NCI-H146 treated with DMSO at 0.1 percent for 48 hours (cell line): ENCODE measurements around the gene NSD2.
A peak's percentile ranks its signal among the peaks of the same experiment; 100 is the strongest.
"Not testable (repeated sequence)": the region's sequence is repeated elsewhere in the genome, so short reads cannot be mapped to it uniquely, and the experiment has no call there.

Source experiments
- DNase-seq: peaks from one replicate; lab custom pipeline; 2025; ENCODE audit not compliant: unreplicated experiment; lab: John Stamatoyannopoulos, UW

Gene NSD2

GRCh38 chr4:1994938-1995337 is 123.7 kb downstream of the NSD2 start:
- DNase-seq = no peak

DNA sequence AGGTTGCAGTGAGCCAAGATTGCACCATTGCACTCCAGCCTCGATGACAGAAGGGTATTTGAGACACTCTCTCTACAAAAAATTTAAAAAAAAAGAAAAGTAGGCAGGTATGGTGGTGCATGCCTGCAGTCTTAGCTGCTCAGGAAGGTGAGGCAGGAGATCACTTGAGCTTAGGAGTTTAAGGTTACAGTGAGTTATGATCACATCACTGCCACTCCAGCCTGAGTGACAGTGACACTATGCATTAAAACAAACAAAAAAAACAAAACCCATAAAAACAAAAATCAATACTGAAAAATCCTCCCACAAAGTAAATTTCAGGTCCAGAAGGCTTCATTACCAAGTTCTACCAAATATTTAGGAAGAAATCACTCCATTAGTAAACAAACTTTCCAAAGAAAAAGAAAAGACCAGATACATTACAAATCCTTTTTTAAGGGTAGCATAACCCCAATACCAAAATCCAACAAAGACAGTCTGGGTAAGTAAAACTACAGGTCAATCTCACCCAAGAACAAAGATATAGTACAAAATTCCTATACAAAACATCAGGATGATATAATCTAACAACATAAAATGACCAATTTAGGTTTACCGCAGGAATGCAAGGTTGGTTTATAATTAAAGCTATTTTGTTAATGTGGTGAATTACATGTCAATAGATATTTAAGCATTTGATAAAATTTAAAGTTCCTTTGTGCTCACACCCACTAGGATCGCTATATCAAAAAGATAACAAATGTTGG is 125.8 kb downstream of the NSD2 start:
- DNase-seq = no peak

- DNase-seq = no peak
These were observed 126.5 kb downstream of the NSD2 start for GRCh38 chr4:1997712-1998111.

- no peak for DNase-seq
These were observed 127.1 kb downstream of the NSD2 start for GRCh38 chr4:1998296-1998695.

- DNase-seq = not testable (repeated sequence)
These were observed 128.1 kb downstream of the NSD2 start for GRCh38 chr4:1999308-1999707.

DNA sequence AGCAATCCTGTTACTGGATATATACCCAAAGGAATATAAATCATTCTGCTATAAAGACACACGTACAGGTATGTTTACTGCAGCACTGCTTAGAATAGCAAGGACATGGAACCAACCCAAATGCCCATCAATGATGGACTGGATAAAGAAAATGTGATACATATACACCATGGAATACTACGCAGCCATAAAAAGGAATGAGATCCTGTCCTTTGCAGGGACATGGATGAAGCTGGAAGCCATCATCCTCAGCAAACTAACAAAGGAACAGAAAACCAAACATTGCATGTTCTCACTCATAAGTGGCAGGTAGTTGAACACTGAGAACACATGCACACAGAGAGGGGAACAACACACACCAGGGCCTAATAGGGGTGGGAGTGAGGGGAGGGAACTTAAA is 132.2 kb downstream of the NSD2 start:
- DNase-seq = not testable (repeated sequence)

- no peak for DNase-seq
These were observed 135.2 kb downstream of the NSD2 start for GRCh38 chr4:2006367-2006766.

- DNase-seq = no peak
These were observed 135.9 kb downstream of the NSD2 start for GRCh38 chr4:2006956-2007653.

DNA sequence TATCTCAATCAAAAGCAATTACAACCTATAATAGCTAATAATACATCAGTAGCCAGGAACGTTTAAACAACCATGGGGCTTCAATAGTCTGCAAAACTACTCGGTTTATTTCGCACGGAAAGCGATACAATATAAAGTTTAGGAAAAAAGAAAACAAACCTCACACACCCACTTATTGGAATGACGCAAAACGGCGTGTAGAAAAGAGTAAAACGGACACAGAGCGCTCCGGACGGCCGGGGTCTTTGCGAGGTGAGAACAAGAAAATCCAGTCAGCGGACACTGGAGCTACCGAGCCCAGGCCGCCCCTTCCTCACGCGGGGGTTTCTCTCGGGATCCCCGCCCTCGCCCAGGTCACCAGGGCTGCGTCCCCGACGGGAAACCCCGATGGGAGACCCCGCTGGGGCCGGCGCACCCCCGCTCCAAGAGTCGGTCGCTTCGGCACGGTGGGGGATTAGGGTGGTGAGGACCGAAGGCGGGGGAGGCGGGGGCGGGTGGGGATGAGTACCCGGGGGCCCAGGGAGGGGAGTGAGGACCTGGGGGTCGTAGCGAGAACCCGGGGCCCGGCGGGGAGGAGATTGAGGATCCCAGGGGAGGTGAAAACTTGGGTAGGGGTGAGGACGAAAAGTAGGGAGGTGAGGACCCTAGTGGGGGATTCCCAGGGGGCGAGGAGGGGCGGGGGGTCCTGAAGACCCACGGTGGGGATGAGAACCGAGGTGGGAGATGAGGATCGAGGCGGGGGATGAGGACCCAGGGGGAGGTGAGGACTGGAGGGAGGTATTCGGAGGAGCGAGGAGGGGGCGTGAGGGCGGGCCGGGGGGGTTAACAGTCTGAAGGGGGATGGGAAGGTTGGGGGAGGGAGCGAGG is 136.8 kb downstream of the NSD2 start:
- DNase-seq = no peak

GRCh38 chr4:2008671-2008920 is 137.4 kb downstream of the NSD2 start:
- no peak for DNase-seq

GRCh38 chr4:2008921-2009650 is 137.9 kb downstream of the NSD2 start, which contains the start of gene NELFA:
Gene NELFA, minus strand, starts transcription at chr4:2008974. Its CDS starts 15 bp downstream, at chr4:2008959.
- peak; percentile 82 for DNase-seq

DNA sequence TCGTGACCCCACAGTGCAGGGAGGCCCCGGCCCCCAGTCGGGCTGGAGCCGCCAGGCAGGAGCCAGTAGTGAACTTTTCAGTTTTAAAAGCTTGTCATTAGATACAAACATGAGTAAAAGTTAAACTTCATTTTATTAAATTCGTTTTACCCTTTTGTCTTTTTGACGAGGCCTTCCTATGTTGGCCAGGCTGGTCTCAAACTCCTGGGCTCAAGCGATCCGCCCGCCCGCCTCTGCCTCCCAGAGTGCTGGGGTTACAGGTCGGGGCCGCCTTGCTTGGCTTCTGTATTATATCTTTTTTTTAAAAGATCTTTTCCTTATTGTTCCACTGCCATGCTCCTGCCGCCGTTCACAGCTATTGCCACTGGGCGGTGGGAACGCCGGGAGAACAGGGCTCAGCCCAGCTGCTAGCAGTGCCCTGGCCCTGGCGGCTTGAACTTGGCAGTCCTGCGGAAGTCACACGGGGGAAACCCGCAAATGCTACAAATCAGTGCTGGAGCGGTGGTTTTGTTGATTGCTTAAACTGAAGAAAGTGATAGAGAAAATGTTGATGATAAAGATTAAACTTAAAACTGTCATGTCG is 138.5 kb downstream of the NSD2 start:
- DNase-seq = peak; percentile 64

- no peak for DNase-seq
These were observed 140.4 kb downstream of the NSD2 start for GRCh38 chr4:2011583-2011982.

DNA sequence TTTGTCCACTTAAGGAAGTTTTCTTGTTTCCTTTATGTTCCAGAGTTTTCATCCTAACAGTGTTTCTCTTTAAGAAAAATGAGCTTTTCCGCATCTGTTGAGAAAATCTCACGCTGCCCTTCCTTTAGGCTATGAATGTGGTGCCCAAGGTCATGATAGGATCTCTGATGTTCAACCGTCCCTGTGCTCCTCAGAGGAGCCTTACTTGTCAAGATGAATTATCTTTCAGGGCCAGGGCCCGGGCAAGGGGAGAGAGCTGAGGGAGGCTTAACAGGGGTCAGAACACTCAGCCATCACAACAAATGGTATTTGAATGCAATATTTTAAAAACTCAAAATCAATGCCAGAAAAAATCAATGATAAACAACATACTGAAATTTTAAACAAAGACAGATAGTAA is 143.8 kb downstream of the NSD2 start:
- no peak for DNase-seq

- not testable (repeated sequence) for DNase-seq
These were observed 150.3 kb downstream of the NSD2 start for GRCh38 chr4:2021358-2022018.

DNA sequence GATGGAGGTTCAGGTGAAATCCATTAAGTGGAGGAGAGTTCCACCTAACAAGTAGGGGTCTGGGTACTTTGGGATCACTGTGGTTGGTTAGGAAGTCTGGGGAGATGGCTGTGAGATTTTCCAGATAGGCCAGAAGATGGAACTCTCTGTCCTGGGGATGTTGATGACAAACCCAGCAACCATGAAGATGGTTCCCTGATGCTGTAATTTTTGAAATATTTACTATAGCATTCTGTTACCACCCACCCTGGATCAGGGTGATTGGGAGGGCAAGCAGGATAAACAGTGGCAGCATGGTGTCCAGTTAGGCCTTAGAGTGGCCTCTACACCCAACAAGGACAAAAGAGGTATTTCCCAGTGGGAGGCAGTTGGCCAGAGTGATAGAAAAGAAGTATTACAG is 153.5 kb downstream of the NSD2 start:
- no peak for DNase-seq

- no peak for DNase-seq
These were observed 154.6 kb downstream of the NSD2 start for GRCh38 chr4:2025817-2026216.

GRCh38 chr4:2027120-2027519 is 155.9 kb downstream of the NSD2 start:
- DNase-seq = not testable (repeated sequence)

DNA sequence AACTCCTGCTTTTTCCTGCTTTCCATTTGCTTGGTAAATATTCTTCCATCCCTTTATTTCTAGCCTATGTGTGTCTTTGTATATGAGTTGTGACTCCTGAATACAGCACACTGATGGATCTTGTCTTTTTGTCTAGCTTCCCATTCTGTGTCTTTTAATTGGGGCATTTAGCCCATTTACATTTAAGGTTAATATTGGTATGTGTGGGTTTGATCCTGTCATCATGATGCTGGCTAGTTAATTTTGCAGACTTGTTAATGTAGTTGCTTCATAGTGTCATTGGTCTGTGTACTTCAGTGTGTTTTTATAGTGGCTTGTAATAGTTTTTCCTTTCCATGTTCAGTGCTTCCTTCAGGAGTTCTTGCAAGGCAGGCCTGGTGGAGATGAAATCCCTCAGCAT is 160.0 kb downstream of the NSD2 start:
- DNase-seq = not testable (repeated sequence)
